Smooth muscle cell (in vitro differentiated cells): ENCODE measurements around the gene ANKRD36C. TPM values are rescaled to one million over a fixed set of nuclear protein-coding genes. Genes with fewer than 3 reads are reported as not detected.
"Not testable (repeated sequence)": the region's sequence is repeated elsewhere in the genome, so short reads cannot be mapped to it uniquely, and the experiment has no call there.

Source experiments
- DNase-seq: peaks from one replicate; lab custom pipeline; 2025; ENCODE audit not compliant: unreplicated experiment; lab: John Stamatoyannopoulos, UW
- H2AFZ ChIP-seq: fragments of 200-600 bp; sonication (generic); 2 replicates; pipeline ENCODE4 v1.6.0; 2016; ENCODE audit warnings: antibody characterized with exemption, low read depth, mild to moderate bottlenecking
- H3F3A ChIP-seq: fragments of 200-600 bp; sonication (generic); 2 replicates; pipeline ENCODE4 v1.6.0; 2017; ENCODE audit warnings: antibody characterized with exemption, low read depth
- H3K27ac ChIP-seq: fragments of 200-600 bp; sonication (generic); 2 replicates; pipeline ENCODE4 v1.5.1; 2016; ENCODE audit warnings: low read depth, mild to moderate bottlenecking
- H3K27me3 ChIP-seq: fragments of 200-600 bp; sonication (generic); 2 replicates; pipeline ENCODE4 v1.6.1; 2016; ENCODE audit warnings: low read depth, mild to moderate bottlenecking
- H3K36me3 ChIP-seq: fragments of 200-600 bp; sonication (generic); 2 replicates; pipeline ENCODE4 v1.5.1; 2016; ENCODE audit warnings: low read depth
- H3K4me1 ChIP-seq: fragments of 200-600 bp; sonication (generic); 2 replicates; pipeline ENCODE4 v1.5.1; 2016; ENCODE audit warnings: low read depth
- H3K4me2 ChIP-seq: fragments of 200-600 bp; sonication (generic); 2 replicates; pipeline ENCODE4 v1.6.0; 2016; ENCODE audit warnings: mild to moderate bottlenecking
- H3K4me3 ChIP-seq: fragments of 200-600 bp; sonication (generic); 2 replicates; pipeline ENCODE4 v1.5.1; 2016; ENCODE audit warnings: mild to moderate bottlenecking
- H3K79me2 ChIP-seq: fragments of 200-600 bp; sonication (generic); 2 replicates; pipeline ENCODE4 v1.6.0; 2016; ENCODE audit warnings: low read depth, mild to moderate bottlenecking
- H3K9ac ChIP-seq: fragments of 200-600 bp; sonication (generic); 2 replicates; pipeline ENCODE4 v1.6.0; 2016; ENCODE audit warnings: low read depth
- H3K9me3 ChIP-seq: fragments of 200-600 bp; sonication (generic); replicated peaks from 2 replicates; pipeline ENCODE4 v1.5.1; 2016; ENCODE audit warnings: low read depth
- H4K20me1 ChIP-seq: fragments of 200-600 bp; sonication (generic); 2 replicates; pipeline ENCODE4 v1.6.0; 2016; ENCODE audit warnings: low read depth
- CTCF ChIP-seq: fragments of 200-600 bp; sonication (generic); IDR thresholded peaks from 2 replicates; pipeline ENCODE4 v1.5.1; 2017; ENCODE audit warnings: borderline replicate concordance, mild to moderate bottlenecking, antibody characterized with exemption; ENCODE audit not compliant: insufficient read depth, poor library complexity, severe bottlenecking
- WGBS: methylation state at CpG from one replicate; pipeline ENCODE4 v1.1.7; 2016; ENCODE audit warnings: low lambda C conversion rate; 5-methylcytosine and 5-hydroxymethylcytosine counted together
- polyA plus RNA-seq: library from polyadenylated mRNA; unstranded; fragments of >200 nt; fragmentation: Nextera tagmentation; extraction: Ambion mirVana; gene quantifications from 2 replicates; pipeline ENCODE4 v1.2.1, GENCODE V29; 2016
- total RNA-seq: library from RNA; depleted of rRNA; stranded (reverse); fragments of >200 nt; gene quantifications from 2 replicates; pipeline ENCODE4 v1.2.3, GENCODE V29; 2014

The ANKRD36C gene
- total and polyA plus RNA-seq, 2 experiments from 2014 or later = 17.8 to 43.1 TPM

DNA sequence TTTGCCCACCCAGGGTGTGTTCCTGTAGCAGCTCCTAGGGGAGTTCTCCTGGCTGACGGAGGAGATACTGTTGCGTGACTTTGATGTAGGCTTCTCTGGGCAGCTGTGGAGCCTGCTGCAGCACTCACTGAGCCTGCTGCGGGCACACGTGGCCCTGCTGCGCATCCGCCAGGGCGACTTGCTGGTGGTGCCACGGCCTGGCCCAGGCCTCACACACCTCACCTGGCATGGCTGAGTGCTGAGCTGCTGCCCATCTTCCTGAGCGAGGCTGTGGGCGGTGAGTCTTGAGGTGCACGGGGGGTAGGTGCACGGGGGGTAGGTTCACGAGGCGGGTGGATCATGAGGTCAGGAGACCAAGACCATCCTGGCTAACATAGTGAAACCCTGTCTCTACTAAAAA is 191.7 kb downstream of the ANKRD36C start:
- no peak overlapping the region for H3K27ac ChIP-seq
- no peaks in the 10 kb centered on the region for H3K9me3 ChIP-seq
- no peak overlapping the region for H3K4me3 ChIP-seq
- no peak overlapping the region for H3K9ac ChIP-seq
- H3K27me3 ChIP-seq = no peaks in the 10 kb centered on the region
- 88% methylated on average over 14 of the region's 14 CpGs for WGBS
- no peaks in the 10 kb centered on the region for H3K36me3 ChIP-seq
- H3F3A ChIP-seq = no peaks in the 10 kb centered on the region
- H3K4me1 ChIP-seq = no peaks in the 10 kb centered on the region
- H2AFZ ChIP-seq = no peak overlapping the region
- no peak overlapping the region for H3K4me2 ChIP-seq
- no peak for TF ChIP-seq CTCF
- no peaks in the 10 kb centered on the region for H3K79me2 ChIP-seq
- no peaks in the 10 kb centered on the region for H4K20me1 ChIP-seq
- DNase-seq = no peak

GRCh38 chr2:95799147-95799889 is 192.3 kb downstream of the ANKRD36C start:
- H3K27ac ChIP-seq, H4K20me1 ChIP-seq, H3K4me2 ChIP-seq, H2AFZ ChIP-seq, H3K79me2 ChIP-seq, H3K4me3 ChIP-seq, H3K9ac ChIP-seq, H3K4me1 ChIP-seq, H3K9me3 ChIP-seq, DNase-seq, H3K27me3 ChIP-seq, H3F3A ChIP-seq, H3K36me3 ChIP-seq: not testable (repeated sequence)
- 91% methylated on average over 13 of the region's 13 CpGs for WGBS

- not testable (repeated sequence) for H3K27ac ChIP-seq, DNase-seq, H3K79me2 ChIP-seq, H3K9ac ChIP-seq, H3K4me1 ChIP-seq, H3F3A ChIP-seq, H2AFZ ChIP-seq, H3K9me3 ChIP-seq, H3K36me3 ChIP-seq, H3K4me2 ChIP-seq, H3K4me3 ChIP-seq, H3K27me3 ChIP-seq, H4K20me1 ChIP-seq
- WGBS = no CpG with 5 or more reads among the region's 18 CpGs
These were observed 195.2 kb downstream of the ANKRD36C start for GRCh38 chr2:95796249-95797099.

GRCh38 chr2:95793970-95794369 is 197.7 kb downstream of the ANKRD36C start:
- not testable (repeated sequence) for H3K4me1 ChIP-seq, H3K79me2 ChIP-seq, H3K27ac ChIP-seq, H3K36me3 ChIP-seq, H3K27me3 ChIP-seq, H3K4me2 ChIP-seq, DNase-seq, H3K9me3 ChIP-seq, H3K4me3 ChIP-seq, H2AFZ ChIP-seq, H4K20me1 ChIP-seq, H3K9ac ChIP-seq, H3F3A ChIP-seq
- WGBS = no CpG with 5 or more reads among the region's 5 CpGs

DNA sequence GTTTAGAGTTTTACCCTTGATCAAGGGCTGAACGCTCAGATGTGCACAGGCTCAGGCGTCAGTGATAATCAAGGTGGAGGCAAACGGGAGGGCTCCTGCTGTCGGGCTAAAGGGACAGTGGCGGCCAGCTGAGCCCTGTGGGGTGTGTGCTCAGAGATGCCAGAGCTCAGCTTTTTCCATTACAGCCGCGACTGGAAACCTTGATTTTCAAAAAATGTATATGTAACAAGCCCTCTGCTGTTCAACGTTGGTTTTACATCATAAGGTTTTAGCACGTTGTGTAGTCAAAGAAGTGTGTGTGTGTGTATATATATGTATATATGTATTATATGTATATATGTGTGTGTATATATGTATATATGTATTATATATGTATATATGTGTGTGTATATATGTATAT is 201.4 kb downstream of the ANKRD36C start:
- H3K4me1 ChIP-seq, DNase-seq, H2AFZ ChIP-seq, H3K27ac ChIP-seq, H3K27me3 ChIP-seq, H3K4me3 ChIP-seq, H3K9ac ChIP-seq, H3K9me3 ChIP-seq, H3F3A ChIP-seq, H3K4me2 ChIP-seq, H3K79me2 ChIP-seq, H3K36me3 ChIP-seq, H4K20me1 ChIP-seq: not testable (repeated sequence)
- WGBS = no CpG with 5 or more reads among the region's 9 CpGs

DNA sequence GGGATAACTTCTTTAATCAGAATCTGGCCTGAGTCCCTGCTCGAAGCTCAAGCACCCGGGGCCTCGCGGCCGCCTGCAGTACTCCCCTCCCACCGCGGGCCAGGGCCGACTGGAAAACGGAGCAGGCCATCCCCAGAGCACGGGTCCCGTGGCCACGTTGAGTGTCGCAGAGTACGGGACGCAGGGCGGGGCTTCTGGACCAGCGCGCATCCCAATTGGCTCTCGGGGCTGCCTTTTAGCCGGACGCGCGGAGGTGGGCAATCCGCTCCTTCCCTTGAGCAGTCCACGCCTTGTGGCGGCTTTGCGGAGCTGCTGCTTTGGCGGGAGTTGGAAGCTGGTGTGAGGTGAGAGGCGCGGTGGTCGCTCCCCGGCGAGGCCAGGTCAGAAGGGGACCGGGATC is 202.2 kb downstream of the ANKRD36C start:
- not testable (repeated sequence) for H3K4me2 ChIP-seq, H3K27ac ChIP-seq, H3K4me3 ChIP-seq, H3F3A ChIP-seq, H3K9ac ChIP-seq, H3K4me1 ChIP-seq, H3K79me2 ChIP-seq, H3K36me3 ChIP-seq, DNase-seq, H4K20me1 ChIP-seq, H3K27me3 ChIP-seq, H2AFZ ChIP-seq, H3K9me3 ChIP-seq
- WGBS = no CpG with 5 or more reads among the region's 34 CpGs

GRCh38 chr2:95788642-95789041 is 203.0 kb downstream of the ANKRD36C start:
- not testable (repeated sequence) for DNase-seq, H3K9ac ChIP-seq, H4K20me1 ChIP-seq, H3K27me3 ChIP-seq, H3F3A ChIP-seq, H3K4me2 ChIP-seq, H3K9me3 ChIP-seq, H3K4me1 ChIP-seq, H3K79me2 ChIP-seq, H2AFZ ChIP-seq, H3K27ac ChIP-seq, H3K4me3 ChIP-seq, H3K36me3 ChIP-seq
- WGBS = no CpG with 5 or more reads among the region's 13 CpGs
